Esophagus squamous epithelium (tissue), 5 donors: ENCODE measurements around the gene PLOD3. TPM values are rescaled to one million over a fixed set of nuclear protein-coding genes. Genes with fewer than 3 reads are reported as not detected.
"Not testable (repeated sequence)": the region's sequence is repeated elsewhere in the genome, so short reads cannot be mapped to it uniquely, and the experiment has no call there.

Experiments
- DNase-seq: peaks from one replicate; lab custom pipeline; 2025; lab: John Stamatoyannopoulos, UW
- H3K27ac ChIP-seq, 4 donors: fragments of 200-600 bp; sonication (generic); one replicate each; pipeline ENCODE4 v1.5.1; 2016 to 2019; ENCODE audit warnings: mild to moderate bottlenecking in 1 of 4
- H3K27me3 ChIP-seq, 4 donors: fragments of 200-600 bp; sonication (generic); 1 replicate in 3 of 4; 2 replicates in 1 of 4; pipeline versions ENCODE4 v1.5.1 to v1.6.0; 2017 to 2021; ENCODE audit warnings: antibody characterized with exemption in 1 of 4
- H3K36me3 ChIP-seq, 3 donors: fragments of 200-600 bp; sonication (generic); one replicate each; pipeline ENCODE4 v1.5.1; 2016 to 2019
- H3K4me1 ChIP-seq, 3 donors: fragments of 200-600 bp; sonication (generic); one replicate each; pipeline ENCODE4 v1.5.1; 2017 to 2019
- H3K4me3 ChIP-seq, 4 donors: fragments of 200-600 bp; sonication (generic); 1 replicate in 3 of 4; 2 replicates in 1 of 4; pipeline ENCODE4 v1.5.1; 2016 to 2019; ENCODE audit warnings: mild to moderate bottlenecking in 2 of 4, moderate library complexity in 1 of 4
- H3K9me3 ChIP-seq, 3 donors: fragments of 200-600 bp; sonication (generic); one replicate each; pipeline ENCODE4 v1.5.1; 2016 to 2019
- POLR2A ChIP-seq, 4 donors: fragments of 450-650 bp; IDR thresholded peaks; one replicate each; pipeline ENCODE4 v1.6.1; 2017; ENCODE audit warnings: antibody characterized with exemption in 4 of 4, mild to moderate bottlenecking in 4 of 4, moderate library complexity in 3 of 4
- WGBS, 2 donors: methylation state at CpG; one replicate each; pipeline ENCODE4 v1.1.5; 2018; 5-methylcytosine and 5-hydroxymethylcytosine counted together
- intact Hi-C: fragments of 100-400 bp; cut with DNase I; formaldehyde crosslinking; loops from one replicate; pipeline ENCODE4 v1.15.0; 2022
- total RNA-seq, 4 donors: library from RNA; depleted of rRNA; stranded (reverse); fragments of >200 nt; gene quantifications; one replicate each; pipeline ENCODE4 v1.1.0, GENCODE V29; 2016
- TF ChIP-seq, protein P1 (sequence below), 6 experiments: fragments of 450-650 bp in 4 of 6; fragments of 200-600 bp in 2 of 6; sonication (generic) in 2 of 6; IDR thresholded peaks; one replicate each; pipeline ENCODE4 v1.5.1; 2016 to 2019; ENCODE audit warnings: antibody characterized with exemption in 6 of 6, mild to moderate bottlenecking in 4 of 6, moderate library complexity in 4 of 6
- donor health status: DM: yes; HTN: yes; CAD: no.

Gene PLOD3
- total RNA-seq, 4 donors from 2014 or later, result 2.5 to 14.5 (median 9.7) TPM

- H3K27me3 ChIP-seq, result peaks cover 0 to 36% (median 12%) of the 10 kb centered on the region in 4 donors
- TF ChIP-seq, protein P1, sequence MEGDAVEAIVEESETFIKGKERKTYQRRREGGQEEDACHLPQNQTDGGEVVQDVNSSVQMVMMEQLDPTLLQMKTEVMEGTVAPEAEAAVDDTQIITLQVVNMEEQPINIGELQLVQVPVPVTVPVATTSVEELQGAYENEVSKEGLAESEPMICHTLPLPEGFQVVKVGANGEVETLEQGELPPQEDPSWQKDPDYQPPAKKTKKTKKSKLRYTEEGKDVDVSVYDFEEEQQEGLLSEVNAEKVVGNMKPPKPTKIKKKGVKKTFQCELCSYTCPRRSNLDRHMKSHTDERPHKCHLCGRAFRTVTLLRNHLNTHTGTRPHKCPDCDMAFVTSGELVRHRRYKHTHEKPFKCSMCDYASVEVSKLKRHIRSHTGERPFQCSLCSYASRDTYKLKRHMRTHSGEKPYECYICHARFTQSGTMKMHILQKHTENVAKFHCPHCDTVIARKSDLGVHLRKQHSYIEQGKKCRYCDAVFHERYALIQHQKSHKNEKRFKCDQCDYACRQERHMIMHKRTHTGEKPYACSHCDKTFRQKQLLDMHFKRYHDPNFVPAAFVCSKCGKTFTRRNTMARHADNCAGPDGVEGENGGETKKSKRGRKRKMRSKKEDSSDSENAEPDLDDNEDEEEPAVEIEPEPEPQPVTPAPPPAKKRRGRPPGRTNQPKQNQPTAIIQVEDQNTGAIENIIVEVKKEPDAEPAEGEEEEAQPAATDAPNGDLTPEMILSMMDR (IDR thresholded peaks at IDR 0.05), result no peak
- no peak for TF ChIP-seq POLR2A (IDR thresholded peaks at IDR 0.05)
- intact Hi-C loops, result no loop called here
- no peak overlapping the region for H3K4me3 ChIP-seq
- DNase-seq, result no peak
- H3K36me3 ChIP-seq, result peaks cover 0 to 48% (median 9%) of the 10 kb centered on the region in 3 donors
- H3K9me3 ChIP-seq, result no peaks in the 10 kb centered on the region
- peaks cover 6 to 13% (median 10%) of the 10 kb centered on the region in 3 donors for H3K4me1 ChIP-seq
- H3K27ac ChIP-seq, result no peak overlapping the region
- 78 to 82% methylated on average over 22 to 23 of the region's 32 CpGs for WGBS, 2 donors
Measured at GRCh38 chr7:101205901-101206664, 11.3 kb downstream of the PLOD3 start.

GRCh38 chr7:101203740-101204738 lies 13.3 kb downstream of the PLOD3 start:
- peaks cover 6 to 14% (median 10%) of the 10 kb centered on the region in 3 donors for H3K4me1 ChIP-seq
- H3K27ac ChIP-seq, H3K9me3 ChIP-seq, DNase-seq, intact Hi-C loops, H3K4me3 ChIP-seq: not testable (repeated sequence)
- H3K36me3 ChIP-seq, result peaks cover 0 to 28% (median 0%) of the 10 kb centered on the region in 3 donors
- 64 to 73% methylated on average over 17 to 19 of the region's 22 CpGs for WGBS, 2 donors
- peaks cover 0 to 56% (median 16%) of the 10 kb centered on the region in 4 donors for H3K27me3 ChIP-seq

DNA sequence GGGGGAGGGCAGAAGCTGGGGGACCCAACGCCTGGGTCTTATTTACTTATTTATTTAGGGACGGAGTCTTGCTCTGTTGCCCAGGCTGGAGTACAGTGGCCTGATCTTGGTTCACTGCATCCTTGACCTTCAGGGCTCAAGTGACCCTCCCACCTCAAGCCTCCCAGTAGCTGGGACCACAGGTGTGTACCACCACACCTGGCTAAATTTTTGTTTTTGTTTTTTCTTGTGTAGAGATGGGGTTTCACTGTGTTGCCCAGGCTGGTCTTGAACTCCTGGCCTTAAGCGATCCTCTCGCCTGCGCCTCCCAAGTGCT lies 14.8 kb downstream of the PLOD3 start:
- Histone ChIP-seq H3K4me3 (no peak overlapping the region), H3K4me1 (peaks cover 6 to 14% (median 10%) of the 10 kb centered on the region in 3 donors), H3K9me3 (no peaks in the 10 kb centered on the region), H3K27me3 (peaks cover 0 to 71% (median 16%) of the 10 kb centered on the region in 4 donors), H3K36me3 (peaks cover 0 to 13% (median 0%) of the 10 kb centered on the region in 3 donors), H3K27ac (no peak overlapping the region)
- TF ChIP-seq, protein P1 (IDR thresholded peaks at IDR 0.05), result no peak
- no peak for TF ChIP-seq POLR2A (IDR thresholded peaks at IDR 0.05)
- intact Hi-C loops, result no loop called here
- no peak for DNase-seq
- WGBS, 2 donors, result 70 to 77% methylated on average over 2 to 4 of the region's 5 CpGs

- peaks cover 6 to 14% (median 10%) of the 10 kb centered on the region in 3 donors for H3K4me1 ChIP-seq
- intact Hi-C loops, result no loop called here
- peaks cover 0 to 71% (median 16%) of the 10 kb centered on the region in 4 donors for H3K27me3 ChIP-seq
- TF ChIP-seq, protein P1 (IDR thresholded peaks at IDR 0.05), result no peak
- no peak for TF ChIP-seq POLR2A (IDR thresholded peaks at IDR 0.05)
- WGBS, 2 donors, result 0% methylated on average over 1 of the region's 75 CpGs
- H3K36me3 ChIP-seq, result peaks cover 0 to 7% (median 0%) of the 10 kb centered on the region in 3 donors
- DNase-seq, result no peak
- H3K4me3 ChIP-seq, result peak overlapping the region in 2 of 4 donors; percentile 22 to 48
- H3K27ac ChIP-seq, result no peak overlapping the region
- H3K9me3 ChIP-seq, result no peaks in the 10 kb centered on the region
Measured at GRCh38 chr7:101201695-101202602, 15.4 kb downstream of the PLOD3 start.
